GM18526 (cell line): ENCODE results near the gene DCDC2B.

Experiments used
- POLR2A ChIP-seq: IDR thresholded peaks from 3 replicates; pipeline ENCODE4 v1.6.1; 2011; ENCODE audit not compliant: insufficient read length; ENCODE audit errors: extremely low read depth

DCDC2B gene

DNA sequence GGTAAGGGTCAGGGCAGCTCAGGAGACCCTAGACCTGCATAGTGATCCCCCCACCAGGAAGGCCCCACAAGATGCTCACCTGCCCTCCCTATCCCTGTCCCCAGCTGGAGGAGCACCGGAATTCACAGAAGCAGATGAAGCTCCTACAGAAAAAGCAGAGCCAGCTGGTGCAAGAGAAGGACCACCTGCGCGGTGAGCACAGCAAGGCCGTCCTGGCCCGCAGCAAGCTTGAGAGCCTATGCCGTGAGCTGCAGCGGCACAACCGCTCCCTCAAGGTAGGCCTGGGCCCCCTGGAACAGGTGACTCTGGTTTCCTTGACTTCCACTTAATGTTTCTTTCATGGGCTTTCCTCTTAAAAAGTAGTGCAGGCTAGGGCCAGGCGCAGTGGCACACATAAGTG lies 21.0 kb upstream of the DCDC2B start:
- no peak for TF ChIP-seq POLR2A

DNA sequence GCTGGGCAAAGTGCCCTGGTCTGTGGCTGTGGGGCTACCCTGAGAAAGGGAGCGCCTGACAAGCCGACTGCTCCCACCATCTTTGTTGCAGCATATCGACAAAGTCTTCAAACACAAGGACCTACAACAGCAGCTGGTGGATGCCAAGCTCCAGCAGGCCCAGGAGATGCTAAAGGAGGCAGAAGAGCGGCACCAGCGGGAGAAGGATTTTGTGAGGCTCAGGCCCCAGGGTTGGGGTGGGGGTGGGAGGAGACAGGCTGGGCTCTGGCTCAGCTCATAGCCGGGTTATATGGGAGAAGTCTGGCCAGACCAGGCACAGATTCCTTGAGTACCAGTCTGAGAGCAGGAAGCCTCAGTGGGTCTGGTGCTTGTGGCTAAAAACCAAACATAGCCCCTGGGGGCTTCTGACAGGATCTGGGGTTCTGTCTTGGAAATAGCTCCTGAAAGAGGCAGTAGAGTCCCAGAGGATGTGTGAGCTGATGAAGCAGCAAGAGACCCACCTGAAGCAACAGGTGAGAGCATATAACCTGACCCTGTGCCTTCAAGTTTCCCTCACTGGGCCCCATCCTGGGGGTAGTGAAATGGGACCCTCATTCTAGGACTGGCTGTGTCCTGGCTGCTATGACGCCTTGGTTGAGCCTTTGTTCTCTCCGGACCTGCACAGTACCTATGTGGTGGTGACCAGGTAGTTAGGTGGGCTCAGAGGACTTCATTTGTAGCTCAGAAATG lies 16.5 kb upstream of the DCDC2B start:
- no peak for TF ChIP-seq POLR2A

DNA sequence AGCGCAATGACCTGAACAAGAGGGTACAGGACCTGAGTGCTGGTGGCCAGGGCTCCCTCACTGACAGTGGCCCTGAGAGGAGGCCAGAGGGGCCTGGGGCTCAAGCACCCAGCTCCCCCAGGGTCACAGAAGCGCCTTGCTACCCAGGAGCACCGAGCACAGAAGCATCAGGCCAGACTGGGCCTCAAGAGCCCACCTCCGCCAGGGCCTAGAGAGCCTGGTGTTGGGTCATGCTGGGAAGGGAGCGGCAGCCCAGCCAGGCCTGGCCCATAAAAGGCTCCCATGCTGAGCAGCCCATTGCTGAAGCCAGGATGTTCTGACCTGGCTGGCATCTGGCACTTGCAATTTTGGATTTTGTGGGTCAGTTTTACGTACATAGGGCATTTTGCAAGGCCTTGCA lies 13.9 kb upstream of the DCDC2B start:
- TF ChIP-seq POLR2A: no peak

DNA sequence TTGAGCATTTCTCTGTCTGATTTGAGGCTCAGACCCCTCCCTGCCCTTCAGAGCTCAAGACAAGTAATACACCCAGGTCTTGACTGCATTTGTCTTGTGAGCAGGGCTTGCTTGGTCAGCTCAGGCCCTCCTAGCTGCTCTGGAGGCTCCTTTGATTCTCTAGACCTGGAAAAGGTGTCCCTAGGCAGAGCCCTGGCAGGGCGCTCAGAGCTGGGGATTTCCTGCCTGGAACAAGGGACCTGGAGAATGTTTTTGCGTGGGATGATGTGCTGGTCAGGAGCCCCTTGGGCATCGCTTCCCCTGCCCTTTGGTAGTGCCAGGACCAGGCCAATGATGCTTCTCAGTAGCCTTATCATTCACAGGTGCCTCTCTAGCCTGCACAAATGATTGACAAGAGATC lies 13.4 kb upstream of the DCDC2B start:
- no peak for TF ChIP-seq POLR2A

DNA sequence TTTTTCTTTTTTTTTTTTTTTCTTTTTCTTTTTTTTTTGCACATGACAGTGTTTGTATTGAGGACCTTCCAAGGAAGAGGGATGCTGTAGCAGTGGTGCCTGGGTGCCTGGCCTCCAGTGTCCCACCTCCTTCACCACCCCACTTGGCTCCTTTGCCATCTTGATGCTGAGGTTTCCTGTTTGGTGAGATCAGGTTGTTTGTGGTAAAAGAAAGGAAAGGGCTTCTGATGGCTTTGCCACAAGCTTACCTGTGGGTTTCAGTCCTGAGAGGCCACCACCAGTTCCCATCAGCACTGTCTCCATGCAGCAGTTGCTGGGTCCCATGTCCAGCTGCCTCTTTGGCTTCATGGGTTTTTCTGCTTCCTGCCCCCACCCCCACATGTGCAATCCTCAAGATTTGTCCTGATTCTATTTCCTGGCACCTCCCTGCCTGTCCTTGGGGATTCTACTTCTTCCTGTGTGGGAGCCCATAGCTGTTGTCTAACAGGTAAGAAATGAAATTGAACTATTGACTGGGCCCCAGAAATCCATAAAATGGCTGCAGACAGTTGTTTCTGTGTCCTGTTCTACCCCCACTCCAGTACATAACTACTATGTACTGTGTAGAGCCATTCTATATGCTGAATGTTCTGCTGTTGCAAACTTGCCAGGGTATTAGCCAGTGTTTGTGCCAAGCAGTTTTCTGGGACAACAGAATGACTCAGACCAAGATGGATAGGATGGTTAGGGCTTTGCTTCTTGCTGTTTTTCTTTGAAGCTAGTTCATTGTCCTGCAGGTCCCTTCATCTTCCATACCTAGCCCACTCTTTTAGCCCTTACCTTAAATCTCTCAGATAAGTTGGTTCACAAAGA lies 12.7 kb upstream of the DCDC2B start:
- TF ChIP-seq POLR2A: no peak

DNA sequence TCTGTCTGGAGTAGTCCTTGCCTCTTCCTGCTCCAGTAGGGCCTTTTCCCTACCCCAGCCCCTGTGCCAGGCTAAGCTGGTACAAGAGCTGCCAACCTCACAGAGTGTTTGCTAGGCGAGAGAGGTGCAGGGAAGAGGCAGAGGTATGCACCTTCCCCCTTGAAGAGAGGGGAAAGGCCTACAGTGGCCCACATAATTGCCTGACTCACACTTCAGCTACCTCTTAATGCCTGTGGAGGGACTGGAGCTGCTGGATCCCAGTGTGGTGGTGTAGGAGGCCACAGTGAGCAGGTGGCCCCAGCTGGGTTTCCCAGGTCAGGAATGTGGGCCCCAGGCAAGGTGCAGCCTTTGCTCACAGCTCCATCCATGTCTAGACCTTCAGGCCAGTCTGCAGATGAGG lies 11.8 kb upstream of the DCDC2B start:
- TF ChIP-seq POLR2A: no peak

DNA sequence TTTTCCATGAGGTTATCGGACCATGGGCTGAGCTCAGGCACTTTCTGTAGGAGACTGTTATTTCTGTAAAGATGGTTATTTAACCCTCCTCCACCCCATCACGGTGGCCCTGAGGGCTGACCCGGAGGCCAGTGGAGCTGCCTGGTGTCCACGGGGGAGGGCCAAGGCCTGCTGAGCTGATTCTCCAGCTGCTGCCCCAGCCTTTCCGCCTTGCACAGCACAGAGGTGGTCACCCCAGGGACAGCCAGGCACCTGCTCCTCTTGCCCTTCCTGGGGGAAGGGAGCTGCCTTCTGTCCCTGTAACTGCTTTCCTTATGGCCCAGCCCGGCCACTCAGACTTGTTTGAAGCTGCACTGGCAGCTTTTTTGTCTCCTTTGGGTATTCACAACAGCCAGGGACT lies 11.1 kb upstream of the DCDC2B start:
- no peak for TF ChIP-seq POLR2A

DNA sequence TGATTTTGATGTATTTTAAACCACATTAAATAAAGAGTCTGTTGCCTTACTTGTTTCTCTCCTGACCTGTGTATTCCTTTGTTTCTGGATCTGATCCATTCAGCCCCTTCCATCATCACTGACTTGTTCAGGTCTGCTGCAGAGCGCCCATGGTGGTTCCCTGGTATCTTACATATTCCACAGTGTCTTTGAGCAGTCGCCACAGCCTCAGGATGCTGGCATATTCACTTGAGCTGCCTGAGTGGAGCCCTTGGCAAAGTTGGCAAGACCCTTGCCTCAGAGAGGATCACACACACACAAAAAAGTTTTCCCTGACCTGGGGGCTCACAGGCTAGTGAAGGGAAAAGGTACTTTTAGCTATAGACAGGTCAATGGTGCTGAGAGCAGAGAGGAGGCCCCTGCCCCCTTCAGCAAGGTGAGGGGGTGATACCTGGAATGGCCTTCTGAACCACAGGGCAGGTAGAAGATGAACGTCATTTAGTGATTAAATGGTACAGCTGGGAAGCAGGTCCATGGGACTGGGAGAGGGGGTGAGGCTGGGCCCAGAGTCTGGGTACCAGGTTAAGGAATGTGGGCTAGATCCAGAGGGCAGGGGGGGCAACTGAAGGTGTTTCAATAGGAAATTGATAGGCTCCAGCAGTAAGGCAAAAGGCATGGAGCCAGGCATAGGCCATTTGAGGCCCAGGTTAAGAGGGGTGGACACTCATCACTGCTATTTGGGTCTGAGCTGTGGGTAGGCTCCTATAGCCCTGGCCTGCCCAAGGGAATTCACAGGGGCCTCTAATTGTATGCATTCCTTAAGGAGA lies 10.4 kb upstream of the DCDC2B start:
- no peak for TF ChIP-seq POLR2A

DNA sequence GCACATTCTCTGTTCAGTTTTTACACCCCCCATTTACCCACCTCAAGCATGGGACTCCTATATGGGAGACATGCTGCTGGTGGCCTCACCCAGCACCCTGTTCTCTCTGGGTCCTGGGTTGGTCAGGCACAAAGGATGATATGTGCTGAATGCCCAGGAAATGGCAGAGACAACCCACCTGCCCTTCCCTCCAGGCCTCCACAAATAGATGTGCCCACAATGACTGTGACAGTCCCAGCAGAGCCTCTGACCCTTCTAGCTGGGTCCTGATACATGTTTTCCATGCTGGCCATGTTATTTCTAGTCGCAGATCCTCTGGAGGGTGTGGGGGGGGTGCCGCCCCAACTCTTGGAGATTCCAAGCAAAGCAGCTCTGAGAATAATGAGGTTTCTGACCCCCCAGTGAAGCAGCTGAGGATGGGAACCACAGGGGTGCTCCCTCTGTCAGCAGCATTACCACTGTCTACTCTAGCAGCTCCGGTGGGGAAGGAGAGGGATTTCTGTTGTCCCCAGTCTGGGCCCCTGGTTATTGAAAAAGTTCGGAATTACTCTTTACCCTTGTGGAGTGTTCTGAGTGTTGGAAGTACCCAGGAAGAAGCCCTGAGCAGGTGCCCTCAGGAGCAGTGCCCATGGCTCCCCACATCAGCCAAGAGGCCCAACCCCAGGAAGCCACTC lies 9.7 kb upstream of the DCDC2B start:
- no peak for TF ChIP-seq POLR2A

DNA sequence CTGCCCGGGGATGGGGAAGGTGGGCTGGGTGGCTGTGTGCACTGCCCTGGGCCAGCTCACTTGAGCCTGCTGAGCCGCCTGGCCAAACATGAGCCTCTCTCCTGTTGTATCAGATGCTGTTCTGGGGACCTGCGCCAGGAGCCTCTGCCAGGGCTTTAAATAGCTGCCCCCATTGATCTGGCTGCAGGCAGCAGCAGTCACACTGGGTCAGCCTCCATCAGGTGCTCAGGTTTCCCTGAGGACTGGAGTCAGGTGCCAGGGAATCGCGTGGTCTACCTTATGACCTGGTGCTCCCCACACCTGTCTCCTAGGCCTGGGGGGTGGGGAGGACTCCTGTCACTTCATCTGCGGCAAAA lies 9.2 kb upstream of the DCDC2B start:
- TF ChIP-seq POLR2A: no peak

DNA sequence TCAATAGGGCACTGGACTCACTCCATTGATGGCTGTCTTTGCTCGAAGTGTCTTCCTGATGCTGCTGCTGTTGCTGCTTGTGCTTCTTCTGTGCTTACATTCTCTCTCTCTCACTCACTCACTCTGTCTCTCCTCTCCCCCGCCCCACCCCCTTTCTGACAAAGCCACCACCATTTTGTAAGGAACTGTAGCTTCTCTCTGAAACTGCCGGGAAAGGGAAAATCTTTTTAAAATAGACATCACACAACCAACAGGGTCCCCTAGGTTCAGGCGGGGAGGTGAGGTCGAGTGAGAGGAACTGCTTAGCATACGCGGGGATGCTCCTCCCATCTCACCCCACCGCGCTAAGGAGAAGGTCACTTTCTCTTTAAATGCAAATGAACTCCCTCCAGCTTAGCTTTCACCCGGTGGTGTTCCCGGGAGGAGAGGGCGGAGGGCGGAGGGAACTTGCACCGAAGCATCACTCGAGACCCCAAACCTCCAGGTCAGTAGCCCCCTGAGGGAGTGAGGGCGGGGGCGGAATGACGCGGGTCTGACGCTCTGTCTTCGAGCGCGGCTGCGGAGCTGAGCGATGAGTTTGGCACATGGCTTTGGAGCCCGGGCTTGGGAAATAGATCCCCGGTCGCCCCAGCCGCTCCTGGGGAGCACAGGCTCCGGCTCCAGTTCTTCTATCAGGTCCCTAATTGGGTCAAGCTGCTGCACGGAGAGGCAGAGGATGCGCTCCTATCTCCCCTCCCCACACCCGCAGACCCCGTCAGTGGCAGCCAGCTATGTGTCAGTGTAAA lies 8.5 kb upstream of the DCDC2B start, which contains the start of gene CCDC28B:
Gene CCDC28B (plus strand): TSS at position 370 of the 785 bp plus-strand sequence. CDS start 1,341 bp downstream, outside the sequence.
- peak; percentile 41 for TF ChIP-seq POLR2A

DNA sequence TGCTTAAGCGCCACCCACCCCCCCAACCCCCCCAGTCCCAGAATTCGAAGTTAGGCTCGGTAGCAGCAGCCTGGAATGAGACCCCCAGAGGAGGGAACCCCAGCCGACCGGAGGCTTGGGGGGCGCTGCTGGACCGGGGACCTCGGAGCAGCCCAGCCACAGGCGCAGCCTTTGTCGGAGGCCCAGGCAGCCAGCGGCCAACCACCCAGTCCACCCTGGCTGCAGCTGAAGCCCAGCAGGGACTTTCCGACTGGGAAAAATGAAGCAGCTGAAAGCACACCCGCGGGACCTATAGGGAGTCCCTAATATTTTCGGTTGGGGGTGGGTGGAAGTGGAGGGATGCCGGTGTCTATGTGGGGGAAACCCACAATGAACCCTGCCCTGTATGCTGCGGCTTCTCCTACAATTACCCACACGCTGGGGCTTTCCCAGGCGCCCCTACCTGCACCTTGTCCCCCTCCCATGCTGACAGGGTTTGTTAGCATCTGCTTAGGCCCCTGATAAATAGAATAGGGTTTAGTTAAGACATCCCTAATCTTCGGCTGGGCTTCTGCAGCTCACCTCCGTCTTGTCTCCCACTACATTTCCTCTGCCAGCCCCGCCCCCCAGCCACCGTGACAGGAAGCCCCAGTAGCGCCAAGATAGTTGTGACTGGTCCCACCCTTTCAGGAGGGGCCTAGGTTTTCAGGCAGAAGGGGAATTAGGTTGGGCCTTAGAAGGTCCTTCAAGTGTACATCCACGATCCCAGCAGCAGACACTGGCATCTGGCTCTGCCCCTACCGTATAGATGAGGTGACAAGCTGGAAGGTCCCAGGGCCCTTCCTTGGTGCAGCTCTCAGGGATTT lies 7.7 kb upstream of the DCDC2B start:
- no peak for TF ChIP-seq POLR2A

DNA sequence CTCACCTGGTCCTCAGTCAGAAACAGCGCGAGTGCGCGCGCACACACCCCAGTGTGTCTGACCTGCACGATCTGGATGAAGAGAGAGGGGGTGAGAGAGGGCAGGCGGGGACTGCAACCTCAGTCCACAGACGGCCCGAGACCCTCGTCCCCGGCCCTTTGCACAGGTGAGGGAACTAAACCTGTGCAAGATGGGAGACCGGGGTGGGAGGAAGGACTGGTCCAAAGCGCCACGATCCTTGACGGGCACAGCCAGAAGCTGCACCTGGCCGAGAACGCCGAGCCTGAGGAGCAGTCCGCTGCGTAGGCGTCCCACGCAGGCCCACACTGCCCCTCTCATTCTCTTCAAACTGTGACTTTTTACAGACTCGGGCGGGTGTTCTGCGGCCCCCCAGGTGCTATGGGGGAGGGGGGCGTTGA lies 3.9 kb upstream of the DCDC2B start:
- no peak for TF ChIP-seq POLR2A
